Measurements from ENCODE around the gene C1orf105.
A peak's percentile ranks its signal among the peaks of the same experiment; 100 is the strongest.
"Not testable (repeated sequence)": the region's sequence is repeated elsewhere in the genome, so short reads cannot be mapped to it uniquely, and the experiment has no call there.

Gene C1orf105

GRCh38 chr1:172425339-172425738 lies 4.9 kb downstream of the C1orf105 start:
- H3K27ac ChIP-seq = no peak overlapping the region
- TF ChIP-seq CTCF (conservative IDR thresholded peaks at IDR 0.05) = no peak

- no peak overlapping the region for H3K27ac ChIP-seq
- TF ChIP-seq CTCF (conservative IDR thresholded peaks at IDR 0.05) = no peak
Measured at GRCh38 chr1:172427191-172427590, 6.7 kb downstream of the C1orf105 start.

- H3K27ac ChIP-seq = no peak overlapping the region; the same call in 1 of the 2 replicates
- TF ChIP-seq CTCF (conservative IDR thresholded peaks at IDR 0.05) = peak; percentile 92
Measured at GRCh38 chr1:172429331-172430127, 9.0 kb downstream of the C1orf105 start.

GRCh38 chr1:172430128-172430454 lies 9.6 kb downstream of the C1orf105 start:
- no peak for TF ChIP-seq CTCF (conservative IDR thresholded peaks at IDR 0.05)
- H3K27ac ChIP-seq = peak overlapping the region; percentile 70; the same call in 1 of the 2 replicates

GRCh38 chr1:172431204-172431603 lies 10.7 kb downstream of the C1orf105 start:
- TF ChIP-seq CTCF (conservative IDR thresholded peaks at IDR 0.05) = no peak
- H3K27ac ChIP-seq = peak overlapping the region; percentile 70

GRCh38 chr1:172431721-172432192 lies 11.3 kb downstream of the C1orf105 start:
- TF ChIP-seq CTCF (conservative IDR thresholded peaks at IDR 0.05) = no peak
- H3K27ac ChIP-seq = peak overlapping the region; percentile 70

GRCh38 chr1:172437183-172437582 lies 16.7 kb downstream of the C1orf105 start:
- H3K27ac ChIP-seq = not testable (repeated sequence)

- H3K27ac ChIP-seq = no peak overlapping the region
- TF ChIP-seq CTCF (conservative IDR thresholded peaks at IDR 0.05) = no peak
Measured at GRCh38 chr1:172442404-172442803, 21.9 kb downstream of the C1orf105 start.

Data from VCaP (cell line).